K562 (cell line): ENCODE results near the gene HAGHL. TPM values are rescaled to one million over a fixed set of nuclear protein-coding genes. Genes with fewer than 3 reads are reported as not detected.

Experiments
- ATAC-seq: fragments of 200-7000 bp; cut with Tn5 transposase; 3 replicates; pipeline ENCODE4 v1.9.1; 2020; ENCODE audit warnings: moderate library complexity
- BruUV-seq: library from RNA; stranded (reverse); fragments of 400-500 nt; replicated peaks from 2 replicates; lab custom pipeline; 2021; lab: Mats Ljungman, UMichigan
- CTCF ChIA-PET: fragments of 300-600 bp; formaldehyde crosslinking; extraction: SDS; loops from one replicate; lab custom pipeline; 2021; ENCODE audit warnings: low intra/inter-chr PET ratio; lab: Yijun Ruan, JAX
- POLR2A ChIA-PET: fragments of 300-600, 350-650 bp; sonication (Branson Sonifier 250); formaldehyde crosslinking; extraction: SDS; loops from one replicate; lab custom pipeline; 2021; ENCODE audit warnings: antibody characterized with exemption, inconsistent platforms; lab: Yijun Ruan, JAX
- DNase-seq, 4 experiments: peaks; one replicate each; pipeline versions ENCODE4 v3.0.0 to v3.0.0-alpha.2; 2011 to 2018; ENCODE audit warnings: low spot score in 3 of 4, mixed read lengths in 3 of 4; ENCODE audit errors: extremely low read depth in 1 of 4
- FAIRE-seq: peaks from 2 replicates; lab custom pipeline; 2011; peaks lifted over from hg19 to GRCh38; lab: Jason Lieb, UNC
- H2AFZ ChIP-seq: 2 replicates; pipeline ENCODE4 v1.6.0; 2011; ENCODE audit warnings: low read depth, low read length, control low read depth, inconsistent platforms
- H3K27ac ChIP-seq: fragments of 200-600 bp; 3 replicates; pipeline ENCODE4 v1.8.0; 2011; ENCODE audit warnings: low read depth, mild to moderate bottlenecking, control low read depth, inconsistent platforms, low read length, moderate library complexity, mixed read lengths; ENCODE audit errors: extremely low read depth
- H3K27me3 ChIP-seq, 2 experiments: fragments of 300-600 bp in 1 of 2; 2 replicates in 1 of 2; 3 replicates in 1 of 2; pipeline versions ENCODE4 v1.6.0 to v1.8.0; 2011; ENCODE audit warnings: inconsistent platforms in 2 of 2, low read length in 2 of 2, mild to moderate bottlenecking in 1 of 2, mixed read lengths in 1 of 2, moderate library complexity in 1 of 2; ENCODE audit not compliant: control insufficient read depth in 2 of 2, insufficient read depth in 2 of 2
- H3K36me3 ChIP-seq: fragments of 300-600 bp; 3 replicates; pipeline ENCODE4 v1.8.0; 2011; ENCODE audit warnings: mild to moderate bottlenecking, low read length, inconsistent platforms; ENCODE audit not compliant: control insufficient read depth, insufficient read depth
- H3K4me1 ChIP-seq, 2 experiments: fragments of 200-600 bp in 1 of 2; replicated peaks in 1 of 2; 2 replicates in 1 of 2; 3 replicates in 1 of 2; pipeline versions ENCODE4 v1.5.1 to v1.8.0; 2011; ENCODE audit warnings: inconsistent platforms in 2 of 2, low read length in 2 of 2, mild to moderate bottlenecking in 1 of 2, mixed read lengths in 1 of 2, moderate library complexity in 1 of 2; ENCODE audit not compliant: control insufficient read depth in 2 of 2, insufficient read depth in 2 of 2
- H3K4me2 ChIP-seq: 2 replicates; pipeline ENCODE4 v1.6.1; 2011; ENCODE audit warnings: low read length, control low read depth, inconsistent platforms, mixed read lengths; ENCODE audit not compliant: insufficient read depth
- H3K4me3 ChIP-seq: fragments of 200-600 bp; sonication (generic), shearing (Covaris generic); 2 replicates; pipeline ENCODE4 v1.5.1; 2016; ENCODE audit warnings: control low read depth, inconsistent platforms
- H3K79me2 ChIP-seq: fragments of 200-600 bp; 3 replicates; pipeline ENCODE4 v1.8.0; 2011; ENCODE audit warnings: low read length, inconsistent platforms; ENCODE audit not compliant: control insufficient read depth, insufficient read depth
- H3K9ac ChIP-seq, 2 experiments: 2 replicates each; pipeline versions ENCODE4 v1.6.0 to v1.6.1; 2011; ENCODE audit warnings: low read depth in 2 of 2, low read length in 2 of 2, control low read depth in 1 of 2, inconsistent platforms in 1 of 2, mild to moderate bottlenecking in 1 of 2, mixed read lengths in 1 of 2; ENCODE audit not compliant: insufficient read depth in 1 of 2
- H3K9me1 ChIP-seq: one replicate; pipeline ENCODE4 v1.6.0; 2011; ENCODE audit warnings: inconsistent platforms, mild to moderate bottlenecking, low read length, moderate library complexity; ENCODE audit not compliant: control insufficient read depth, insufficient read depth
- H3K9me3 ChIP-seq: replicated peaks from 2 replicates; pipeline ENCODE4 v1.5.1; 2011; ENCODE audit warnings: low read depth, low read length, inconsistent platforms; ENCODE audit not compliant: control insufficient read depth, insufficient read depth
- H4K20me1 ChIP-seq: replicated peaks from 2 replicates; pipeline ENCODE4 v1.6.1; 2011; ENCODE audit warnings: low read length, inconsistent platforms, mixed read lengths; ENCODE audit not compliant: control insufficient read depth, insufficient read depth
- ATF1 ChIP-seq, 2 experiments: fragments of 450-650 bp in 1 of 2; IDR thresholded peaks; 2 replicates each; pipeline ENCODE4 v1.6.1; 2016; ENCODE audit warnings: missing compliant biosample characterization in 1 of 2, missing genetic modification characterization in 1 of 2
- CHD4 ChIP-seq: fragments of 200-600 bp; sonication (generic); IDR thresholded peaks from 3 replicates; pipeline ENCODE4 v1.6.1; 2012; ENCODE audit warnings: low read depth, mild to moderate bottlenecking, mixed read lengths, low read length, inconsistent platforms; ENCODE audit not compliant: insufficient read depth, insufficient replicate concordance, poor library complexity, severe bottlenecking
- CUX1 ChIP-seq: fragments of 200-800 bp; sonication (Bioruptor generic); IDR thresholded peaks from 2 replicates; pipeline ENCODE4 v1.6.1; 2016; ENCODE audit warnings: missing genetic modification characterization, missing compliant biosample characterization
- EGR1 ChIP-seq: fragments of 450-650 bp; conservative IDR thresholded peaks from 2 replicates; pipeline ENCODE4 v1.6.1; 2017; ENCODE audit warnings: mild to moderate bottlenecking
- FOXM1 ChIP-seq, 2 experiments: fragments of 450-650 bp in 1 of 2; sonication (generic) in 1 of 2; formaldehyde crosslinking in 1 of 2; IDR thresholded peaks; 2 replicates each; pipeline versions ENCODE4 v1.6.1 to v1.9.0; 2017 to 2022; ENCODE audit warnings: low read depth in 2 of 2, mild to moderate bottlenecking in 2 of 2, missing genetic modification reagents in 1 of 2, moderate library complexity in 1 of 2
- HDAC6 ChIP-seq: IDR thresholded peaks from 2 replicates; pipeline ENCODE4 v1.6.1; 2012; ENCODE audit warnings: low read depth, mild to moderate bottlenecking, control low read depth, inconsistent platforms, low read length, moderate library complexity
- RCOR1 ChIP-seq, 2 experiments: IDR thresholded peaks; 2 replicates each; pipeline ENCODE4 v1.6.1; 2012; ENCODE audit warnings: low read depth in 2 of 2, low read length in 2 of 2, borderline replicate concordance in 1 of 2, improper control_type of control experiment in 1 of 2
- SMAD4 ChIP-seq: fragments of 250-450 bp; sonication (Bioruptor Pico); conservative IDR thresholded peaks from 2 replicates; pipeline ENCODE4 v1.8.0; 2021; ENCODE audit warnings: inconsistent platforms, mild to moderate bottlenecking, moderate library complexity
- SRSF1 ChIP-seq: fragments of 200-400 bp; formaldehyde crosslinking; IDR thresholded peaks from 2 replicates; pipeline ENCODE4 v1.6.1; 2017; ENCODE audit warnings: mild to moderate bottlenecking, low read depth, low read length, moderate library complexity
- TRIM28 ChIP-seq: fragments of 450-650 bp; IDR thresholded peaks from 2 replicates; pipeline ENCODE4 v1.6.1; 2017
- ZNF280B ChIP-seq: fragments of 250-450 bp; sonication (Bioruptor Pico); IDR thresholded peaks from 2 replicates; pipeline ENCODE4 v1.5.1; 2021; ENCODE audit warnings: mild to moderate bottlenecking
- ZNF785 ChIP-seq: fragments of 250-450 bp; sonication (Bioruptor Pico); IDR thresholded peaks from 2 replicates; pipeline ENCODE4 v1.4.0; 2020; ENCODE audit warnings: mild to moderate bottlenecking
- WGBS: fragments of 100-300 bp; shearing (Covaris generic); methylation state at CpG from one replicate; pipeline ENCODE4 v1.1.6; 2016; ENCODE audit warnings: low coverage, mixed read lengths; ENCODE audit not compliant: insufficient coverage; ENCODE audit errors: missing lambda C conversion rate; 5-methylcytosine and 5-hydroxymethylcytosine counted together
- in situ Hi-C: fragments of 300-500 bp; cut with MboI; formaldehyde crosslinking; loops from 4 replicates; pipeline ENCODE4 v1.15.0; 2018; ENCODE audit warnings: inconsistent platforms, mixed read lengths
- intact Hi-C: fragments of 100-400 bp; cut with micrococcal nuclease; formaldehyde crosslinking; loops from 2 replicates; pipeline ENCODE4 v1.14.2; 2022
- polyA plus RNA-seq, 8 experiments: library from polyadenylated mRNA; depleted of rRNA in 4 of 8; stranded (reverse) in 5 of 8; unstranded in 3 of 8; fragments of >200 nt; fragmentation: Nextera tagmentation in 2 of 8; fragmentation: Illumina TruSeq in 1 of 8; extraction: Ambion mirVana in 2 of 8; extraction: Trizol in 1 of 8; gene quantifications; 2 replicates each; pipeline versions ENCODE4 v1.2.1 to v1.2.3, GENCODE V29; 2011 to 2014; ENCODE audit warnings: inconsistent platforms in 1 of 8, missing spikeins in 1 of 8
- total RNA-seq, 7 experiments: library from RNA; depleted of rRNA in 6 of 7; stranded (reverse); fragments of >200 nt in 6 of 7; fragmentation: Illumina TruSeq in 2 of 7; extraction: Trizol in 2 of 7; gene quantifications; 2 replicates each; pipeline versions ENCODE4 v1.2.1 to v1.2.3, GENCODE V29; 2011 to 2021; ENCODE audit warnings: low replicate concordance in 1 of 7

HAGHL gene
- total and polyA plus RNA-seq, 9 of the 15 experiments (the other 6 are each of a cell fraction or from before 2014, with no cell fraction given) = 0.31 to 83.4 (median 20.7) TPM

- in situ Hi-C loops (no loop called here), intact Hi-C loops (no loop called here)
- H3K79me2 ChIP-seq = no peaks in the 10 kb centered on the region
- BruUV-seq = no TSS peak
- H3K4me2 ChIP-seq = no peak overlapping the region
- no peaks in the 10 kb centered on the region for H3K36me3 ChIP-seq
- no peaks in the 10 kb centered on the region for H3K27me3 ChIP-seq
- H3K4me1 ChIP-seq = peaks cover 0 to 62% of the 10 kb centered on the region in 2 experiments; a peak in 3 of 5 replicates
- no peak for DNase-seq
- H3K4me3 ChIP-seq = no peak overlapping the region
- H4K20me1 ChIP-seq = no peaks in the 10 kb centered on the region
- ATAC-seq = no peak
- ChIA-PET CTCF (no interaction called here), POLR2A (interaction anchor here (1.0 to 2.4 kb wide), 6 partner anchors 9 to 48 kb away, joined by 3 to 11 read pairs (median 3); partner anchors contain the start of gene MSLN)
- WGBS = 53% methylated on average over 13 of the region's 18 CpGs
- H3K9me3 ChIP-seq = no peaks in the 10 kb centered on the region
- FAIRE-seq = no peak
- H3K27ac ChIP-seq = no peak overlapping the region
- no peak overlapping the region for H3K9ac ChIP-seq
- H2AFZ ChIP-seq = no peak overlapping the region
- TF ChIP-seq HDAC6 = no peak
- no peak for TF ChIP-seq RCOR1 (IDR thresholded peaks at IDR 0.05; ENCODE audit: borderline replicate concordance in 1 of 2, low read depth in 2 of 2, low read length in 2 of 2)
- no peak for TF ChIP-seq ATF1 (CRISPR knock-in tag; IDR thresholded peaks at IDR 0.05)
- TF ChIP-seq ATF1 (tag; IDR thresholded peaks at IDR 0.05) = no peak
- TF ChIP-seq SRSF1 = no peak
- TF ChIP-seq ZNF280B = no peak
- no peak for TF ChIP-seq CUX1 (CRISPR knock-in tag)
- no peak for TF ChIP-seq TRIM28
- no peak for TF ChIP-seq FOXM1 (IDR thresholded peaks at IDR 0.05; ENCODE audit: low read depth)
- TF ChIP-seq FOXM1 (CRISPR knock-in tag; IDR thresholded peaks at IDR 0.05; ENCODE audit: low read depth) = no peak
- TF ChIP-seq ZNF785 (CRISPR knock-in tag) = no peak
- no peak for TF ChIP-seq SMAD4 (CRISPR knock-in tag)
- no peak for TF ChIP-seq EGR1
- TF ChIP-seq CHD4 = no peak
- H3K9me1 ChIP-seq = peaks cover 2% of the 10 kb centered on the region
Observed at GRCh38 chr16:772959-773358, 46.1 kb downstream of the HAGHL start.
